NCI-H446 (cell line): ENCODE data around the gene CFH.
"Not testable (repeated sequence)": the region's sequence is repeated elsewhere in the genome, so short reads cannot be mapped to it uniquely, and the experiment has no call there.

ENCODE experiments used
- DNase-seq, 2 experiments: peaks; one replicate each; lab custom pipeline; 2025; lab: John Stamatoyannopoulos, UW

Gene CFH

GRCh38 chr1:196765019-196765740, 113.3 kb downstream of the CFH start:
- not testable (repeated sequence) for DNase-seq

DNA sequence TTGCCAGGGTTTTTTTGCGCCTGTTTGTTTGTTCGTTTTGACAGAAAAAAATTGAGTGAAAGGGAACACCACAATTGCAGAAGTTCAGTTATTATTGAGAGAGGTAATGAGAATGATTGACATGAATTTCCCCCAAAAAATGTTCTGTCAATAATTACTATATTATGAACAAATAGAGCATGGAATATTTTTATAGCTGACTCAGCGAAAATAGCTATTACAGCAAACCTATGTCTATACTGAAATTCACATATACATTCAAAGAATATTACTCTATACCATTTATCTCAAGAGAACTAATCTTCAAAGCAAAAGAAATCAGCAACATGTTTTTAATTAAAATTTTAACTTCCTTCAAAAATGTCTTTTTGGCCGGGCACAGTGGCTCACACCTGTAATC, 118.0 kb downstream of the CFH start:
- DNase-seq: not testable (repeated sequence)

DNA sequence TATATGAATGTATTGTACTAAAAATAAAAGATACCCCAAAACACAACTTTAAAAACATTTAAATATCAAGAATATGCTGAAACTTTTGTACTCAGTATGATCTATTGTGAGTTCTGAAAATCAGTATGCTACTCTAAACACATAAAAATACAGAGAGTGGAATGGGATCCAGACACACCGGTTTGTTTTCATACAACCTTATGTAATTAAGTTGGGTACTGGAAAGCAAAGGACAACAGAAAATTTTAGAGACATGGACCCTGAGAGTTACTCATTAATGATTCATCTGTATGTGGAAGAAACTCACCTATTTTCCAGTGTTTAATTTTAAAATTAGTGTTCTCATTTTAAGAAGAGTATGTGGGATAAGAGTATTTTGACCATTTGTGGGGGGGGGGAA, 121.9 kb downstream of the CFH start:
- no peak for DNase-seq

DNA sequence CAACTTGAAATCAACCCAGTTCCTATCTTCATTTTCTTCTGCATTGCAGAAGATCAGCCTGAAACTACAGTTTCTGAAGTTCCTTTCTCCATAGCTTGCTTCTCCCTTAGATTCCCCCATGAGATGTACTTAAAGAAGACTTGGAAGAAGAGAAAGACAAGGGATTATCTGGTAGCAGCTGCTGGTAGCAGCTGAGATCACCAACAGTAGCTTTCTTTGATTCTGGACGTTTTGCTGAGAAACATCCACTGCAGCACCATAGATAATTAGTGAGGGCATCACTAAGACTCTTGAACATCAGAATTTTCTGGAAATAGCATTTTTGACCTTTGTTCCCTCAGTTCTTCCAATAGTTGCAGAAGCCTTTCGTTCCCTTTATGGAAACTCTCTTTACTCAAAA, 122.3 kb downstream of the CFH start:
- DNase-seq: no peak

- DNase-seq: no peak
These were observed 122.8 kb downstream of the CFH start, which contains the start of gene CFHR3 for GRCh38 chr1:196774603-196775002. CFHR3 (plus strand) TSS chr1:196774840; CDS start chr1:196774887, 47 bp downstream.

DNA sequence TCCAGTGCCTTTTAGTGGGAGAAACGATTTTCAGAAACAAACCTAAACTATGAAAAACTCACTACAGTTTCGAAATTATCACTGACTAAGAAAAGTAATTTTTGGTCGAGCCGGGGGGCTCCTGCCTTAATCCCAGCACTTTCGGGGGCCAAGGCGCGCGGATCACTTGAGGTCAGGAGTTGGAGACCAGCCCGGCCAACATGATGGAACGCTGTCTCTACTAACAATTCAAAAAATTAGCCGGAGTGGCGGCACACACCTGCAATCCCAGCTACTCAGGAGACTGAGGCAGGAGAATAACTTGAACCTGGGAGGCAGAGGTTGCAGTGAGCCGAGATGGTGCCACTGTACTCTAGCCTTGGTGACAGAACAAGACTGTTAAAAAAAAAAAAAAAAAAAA, 125.8 kb downstream of the CFH start:
- DNase-seq: no peak

DNA sequence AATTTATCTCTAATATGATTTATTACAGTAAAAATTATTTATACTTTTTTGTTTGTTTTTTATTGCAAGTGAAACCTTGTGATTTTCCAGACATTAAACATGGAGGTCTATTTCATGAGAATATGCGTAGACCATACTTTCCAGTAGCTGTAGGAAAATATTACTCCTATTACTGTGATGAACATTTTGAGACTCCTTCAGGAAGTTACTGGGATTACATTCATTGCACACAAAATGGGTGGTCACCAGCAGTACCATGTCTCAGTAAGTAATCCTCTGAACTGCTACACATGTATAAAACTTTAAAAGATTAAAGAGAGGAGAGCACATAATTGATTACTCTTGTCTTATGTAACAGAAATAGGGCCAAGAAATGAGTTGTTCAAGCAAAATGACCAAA, 127.2 kb downstream of the CFH start:
- DNase-seq: no peak

GRCh38 chr1:196791252-196791651, 139.4 kb downstream of the CFH start:
- DNase-seq: not testable (repeated sequence)

DNA sequence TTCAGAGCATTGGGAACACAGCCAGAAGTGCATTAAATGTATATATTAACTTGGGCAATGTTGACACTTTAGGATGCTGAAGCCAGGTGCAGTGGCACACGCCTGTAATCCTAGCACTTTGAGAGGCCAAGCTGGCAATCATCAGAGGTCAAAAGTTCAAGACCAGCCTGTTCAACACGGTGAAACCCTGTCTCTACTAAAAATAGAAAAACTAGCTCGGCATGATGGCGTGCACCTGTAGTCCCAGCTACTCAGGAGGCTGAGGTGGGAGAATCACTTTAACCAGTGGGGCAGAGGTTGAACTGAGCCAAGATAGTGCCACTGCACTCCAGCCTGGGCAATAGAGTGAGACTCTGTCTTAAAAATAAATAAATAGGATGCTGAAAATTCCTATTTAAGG, 142.3 kb downstream of the CFH start:
- not testable (repeated sequence) for DNase-seq
